PC-9 (cell line): Measurements from ENCODE around the gene SLC29A4.

Source experiments
- EZH2 ChIP-seq: fragments of 200-600 bp; sonication (generic); IDR thresholded peaks from 2 replicates; pipeline ENCODE4 v1.8.0; 2017; ENCODE audit warnings: antibody characterized with exemption, low read depth
- TF ChIP-seq, protein P1 (sequence below): fragments of 200-600 bp; sonication (generic); conservative IDR thresholded peaks from 2 replicates; pipeline ENCODE4 v1.6.1; 2017; ENCODE audit warnings: mixed run types, antibody characterized with exemption, mild to moderate bottlenecking, moderate library complexity

GRCh38 chr7:5309146-5309545 is 26.4 kb downstream of the SLC29A4 start:
- TF ChIP-seq, protein P1, sequence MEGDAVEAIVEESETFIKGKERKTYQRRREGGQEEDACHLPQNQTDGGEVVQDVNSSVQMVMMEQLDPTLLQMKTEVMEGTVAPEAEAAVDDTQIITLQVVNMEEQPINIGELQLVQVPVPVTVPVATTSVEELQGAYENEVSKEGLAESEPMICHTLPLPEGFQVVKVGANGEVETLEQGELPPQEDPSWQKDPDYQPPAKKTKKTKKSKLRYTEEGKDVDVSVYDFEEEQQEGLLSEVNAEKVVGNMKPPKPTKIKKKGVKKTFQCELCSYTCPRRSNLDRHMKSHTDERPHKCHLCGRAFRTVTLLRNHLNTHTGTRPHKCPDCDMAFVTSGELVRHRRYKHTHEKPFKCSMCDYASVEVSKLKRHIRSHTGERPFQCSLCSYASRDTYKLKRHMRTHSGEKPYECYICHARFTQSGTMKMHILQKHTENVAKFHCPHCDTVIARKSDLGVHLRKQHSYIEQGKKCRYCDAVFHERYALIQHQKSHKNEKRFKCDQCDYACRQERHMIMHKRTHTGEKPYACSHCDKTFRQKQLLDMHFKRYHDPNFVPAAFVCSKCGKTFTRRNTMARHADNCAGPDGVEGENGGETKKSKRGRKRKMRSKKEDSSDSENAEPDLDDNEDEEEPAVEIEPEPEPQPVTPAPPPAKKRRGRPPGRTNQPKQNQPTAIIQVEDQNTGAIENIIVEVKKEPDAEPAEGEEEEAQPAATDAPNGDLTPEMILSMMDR, result no peak
- no peak for TF ChIP-seq EZH2
